IPS DF 19.7 (cell line): Measurements from ENCODE around the gene EPHB6.

Source experiments
- DNase-seq: peaks from one replicate; pipeline ENCODE4 v3.0.0-alpha.2; 2013; ENCODE audit warnings: low read depth, low spot score

EPHB6 gene

GRCh38 chr7:142879060-142879459, 24.2 kb downstream of the EPHB6 start:
- no peak for DNase-seq

GRCh38 chr7:142880876-142881505, 26.1 kb downstream of the EPHB6 start:
- DNase-seq, result no peak

- DNase-seq, result no peak
Observed at GRCh38 chr7:142881586-142882337, 26.9 kb downstream of the EPHB6 start.

- DNase-seq, result no peak
Observed at GRCh38 chr7:142882338-142882678, 27.4 kb downstream of the EPHB6 start.

- no peak for DNase-seq
Observed at GRCh38 chr7:142883145-142883544, 28.3 kb downstream of the EPHB6 start.

- DNase-seq, result no peak
Observed at GRCh38 chr7:142883571-142884285, 28.9 kb downstream of the EPHB6 start.

GRCh38 chr7:142884286-142884640, 29.4 kb downstream of the EPHB6 start:
- no peak for DNase-seq

- no peak for DNase-seq
Observed at GRCh38 chr7:142885311-142886230, 30.7 kb downstream of the EPHB6 start, which contains the start of gene TRPV6. TRPV6 (minus strand) TSS chr7:142885745.

- no peak for DNase-seq
Observed at GRCh38 chr7:142886866-142887265, 32.0 kb downstream of the EPHB6 start.

- no peak for DNase-seq
Observed at GRCh38 chr7:142887282-142888015, 32.6 kb downstream of the EPHB6 start.

- no peak for DNase-seq
Observed at GRCh38 chr7:142889816-142890215, 34.9 kb downstream of the EPHB6 start.

GRCh38 chr7:142890874-142891485, 36.1 kb downstream of the EPHB6 start:
- no peak for DNase-seq

- DNase-seq, result no peak
Observed at GRCh38 chr7:142891490-142892082, 36.7 kb downstream of the EPHB6 start.

- no peak for DNase-seq
Observed at GRCh38 chr7:142892951-142893350, 38.1 kb downstream of the EPHB6 start.

GRCh38 chr7:142894112-142894984, 39.5 kb downstream of the EPHB6 start:
- DNase-seq, result no peak

- no peak for DNase-seq
Observed at GRCh38 chr7:142894985-142895593, 40.2 kb downstream of the EPHB6 start.

- no peak for DNase-seq
Observed at GRCh38 chr7:142896151-142896550, 41.3 kb downstream of the EPHB6 start.

GRCh38 chr7:142896741-142897379, 42.0 kb downstream of the EPHB6 start:
- DNase-seq, result no peak
